ENCODE measurements around the gene PAQR5.

Gene PAQR5

DNA sequence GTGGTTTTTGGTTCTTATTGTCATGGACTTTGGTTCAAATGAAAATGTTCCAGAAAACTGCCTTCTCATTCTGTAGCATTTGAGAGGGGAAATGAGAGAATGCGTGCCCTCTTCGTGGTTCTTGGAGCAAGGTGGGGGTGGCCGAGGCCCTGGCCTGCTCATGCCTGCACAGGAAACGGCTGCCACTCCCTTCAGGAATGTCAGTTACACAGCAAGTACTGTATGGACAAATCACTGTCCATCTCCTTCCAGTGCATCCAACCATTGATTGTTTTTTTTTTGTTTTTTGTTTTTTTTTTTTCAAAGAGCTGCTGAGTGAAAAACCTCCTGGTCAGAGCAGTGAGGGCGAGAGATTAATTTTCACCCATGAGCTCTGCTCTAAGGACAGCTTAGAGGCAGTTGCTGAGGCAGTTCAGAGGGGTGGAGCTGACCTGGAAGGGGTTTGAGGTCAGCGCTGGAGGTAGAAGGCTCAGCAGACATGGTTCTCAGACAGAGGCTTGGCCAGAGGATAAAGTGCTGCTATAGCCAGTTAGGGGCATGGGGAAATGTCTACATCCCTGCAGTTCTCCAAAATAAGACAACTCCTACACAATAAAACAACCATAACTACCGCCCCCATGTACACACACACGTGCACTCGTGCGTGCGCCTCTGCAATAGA is 95.2 kb downstream of the PAQR5 start:
- no peak overlapping the region for H3K4me3 ChIP-seq (ENCODE audit: low read length)

GRCh38 chr15:69394556-69395282 is 96.0 kb downstream of the PAQR5 start:
- DNase-seq (ENCODE audit: low read depth) = peak; percentile 58
- no peak overlapping the region for H3K4me3 ChIP-seq (ENCODE audit: low read length)
- TF ChIP-seq CTCF (conservative IDR thresholded peaks at IDR 0.05; ENCODE audit: low read length) = peak; percentile 91

More for the DNA sequence above, 95.2 kb downstream of the PAQR5 start:
- no peak for DNase-seq (ENCODE audit: low read depth)
- no peak for TF ChIP-seq CTCF (conservative IDR thresholded peaks at IDR 0.05; ENCODE audit: low read length)

DNA sequence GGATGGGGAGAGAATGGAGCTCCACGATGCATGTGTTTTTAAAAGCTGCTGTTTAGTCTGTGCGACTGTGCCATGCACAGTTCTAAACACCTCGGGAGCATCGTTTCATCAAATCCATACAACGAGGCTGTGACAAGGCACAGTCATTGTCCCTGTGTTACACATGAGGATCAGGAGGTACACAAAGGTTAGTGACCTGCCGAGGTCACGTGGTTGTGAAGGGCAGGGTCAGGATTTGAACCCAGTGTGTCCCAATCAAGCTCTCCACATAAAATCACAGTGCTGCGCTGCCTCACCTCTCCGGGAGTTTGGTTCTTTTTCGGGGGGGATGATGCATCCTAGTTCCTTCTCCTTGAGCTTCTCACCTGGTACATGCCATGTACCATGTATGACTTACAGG is 96.7 kb downstream of the PAQR5 start:
- no peak for TF ChIP-seq CTCF (conservative IDR thresholded peaks at IDR 0.05; ENCODE audit: low read length)
- H3K4me3 ChIP-seq (ENCODE audit: low read length) = no peak overlapping the region
- no peak for DNase-seq (ENCODE audit: low read depth)

GRCh38 chr15:69395991-69396390 is 97.3 kb downstream of the PAQR5 start:
- H3K4me3 ChIP-seq (ENCODE audit: low read length) = no peak overlapping the region
- TF ChIP-seq CTCF (conservative IDR thresholded peaks at IDR 0.05; ENCODE audit: low read length) = no peak
- DNase-seq (ENCODE audit: low read depth) = no peak

- DNase-seq (ENCODE audit: low read depth) = peak; percentile 44
- TF ChIP-seq CTCF (conservative IDR thresholded peaks at IDR 0.05; ENCODE audit: low read length) = no peak
- no peak overlapping the region for H3K4me3 ChIP-seq (ENCODE audit: low read length)
Observed at GRCh38 chr15:69398491-69398891, 99.8 kb downstream of the PAQR5 start.

DNA sequence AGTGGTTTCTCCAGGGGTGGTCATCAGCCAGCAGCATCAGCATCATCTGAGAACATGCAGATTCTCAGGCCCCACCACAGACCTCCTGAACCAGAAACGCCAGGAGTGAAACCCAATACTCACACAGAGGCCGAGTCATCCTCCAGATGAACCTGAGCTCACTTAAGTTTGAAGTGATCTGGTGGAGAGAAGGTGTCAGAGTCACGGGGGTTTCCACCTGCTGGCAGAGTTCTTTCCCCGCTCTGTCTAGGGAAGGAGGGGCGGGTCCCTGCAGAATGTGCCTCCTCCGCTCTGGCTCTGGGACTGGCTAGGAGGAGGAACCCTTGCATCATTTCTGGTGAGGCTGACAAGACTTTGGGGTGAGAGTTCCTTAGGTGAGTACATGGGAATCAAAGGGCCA is 102.1 kb downstream of the PAQR5 start:
- no peak for DNase-seq (ENCODE audit: low read depth)
- TF ChIP-seq CTCF (conservative IDR thresholded peaks at IDR 0.05; ENCODE audit: low read length) = no peak
- H3K4me3 ChIP-seq (ENCODE audit: low read length) = no peak overlapping the region

GRCh38 chr15:69402816-69403215 is 104.1 kb downstream of the PAQR5 start:
- no peak overlapping the region for H3K4me3 ChIP-seq (ENCODE audit: low read length)
- no peak for TF ChIP-seq CTCF (conservative IDR thresholded peaks at IDR 0.05; ENCODE audit: low read length)
- no peak for DNase-seq (ENCODE audit: low read depth)
